Cardiac septum (tissue), 1 donor: ENCODE measurements around the gene RPS24. TPM values are rescaled to one million over a fixed set of nuclear protein-coding genes. Genes with fewer than 3 reads are reported as not detected.
A peak's percentile ranks its signal among the peaks of the same experiment; 100 is the strongest.

Source experiments
- DNase-seq: peaks from one replicate; pipeline ENCODE4 v3.0.0-alpha.2; 2020; ENCODE audit warnings: low spot score
- intact Hi-C: fragments of 100-400 bp; cut with DNase I; formaldehyde crosslinking; loops from one replicate; pipeline ENCODE4 v1.14.0; 2022
- total RNA-seq: library from RNA; stranded (reverse); fragmentation: NEBNext Ultra II Directional; extraction: Animal tissue kit (Norgen Biotek cat#: 25700); gene quantifications from one replicate; pipeline ENCODE4 v1.2.1, GENCODE V29; 2021
- donor health status: DM: no; HTN: no; CAD: no.

RPS24 gene
- total RNA-seq, 1 donor from 2014 or later: 694 TPM

GRCh38 chr10:78023741-78024140, 9.9 kb upstream of the RPS24 start:
- intact Hi-C loops: no loop called here
- no peak for DNase-seq

GRCh38 chr10:78025685-78026364, 7.8 kb upstream of the RPS24 start:
- no peak for DNase-seq
- intact Hi-C loops: no loop called here

- no peak for DNase-seq
- intact Hi-C loops: no loop called here
Measured at GRCh38 chr10:78028438-78029268, 5.0 kb upstream of the RPS24 start.

GRCh38 chr10:78029269-78030226, 4.1 kb upstream of the RPS24 start, which contains the start of gene POLR3A:
POLR3A (minus strand) TSS chr10:78029515; CDS start chr10:78029407, 108 bp downstream.
- peak; percentile 95 for DNase-seq
- intact Hi-C loops: loop anchor here (2.0 kb wide), 1 partner anchor 47 kb away; no protein-coding TSS in a partner anchor

- intact Hi-C loops: no loop called here
Measured at GRCh38 chr10:78033387-78033636, 351 bp upstream of the RPS24 start.

GRCh38 chr10:78035025-78035424, 1.4 kb downstream of the RPS24 start:
- DNase-seq: no peak
- intact Hi-C loops: no loop called here

More at GRCh38 chr10:78033387-78033636, 351 bp upstream of the RPS24 start:
- DNase-seq: no peak

- no peak for DNase-seq
- intact Hi-C loops: no loop called here
Measured at GRCh38 chr10:78035437-78035836, 1.8 kb downstream of the RPS24 start.

- intact Hi-C loops: no loop called here
- DNase-seq: no peak
Measured at GRCh38 chr10:78035933-78036583, 2.4 kb downstream of the RPS24 start.

GRCh38 chr10:78038105-78038504, 4.4 kb downstream of the RPS24 start:
- no peak for DNase-seq
- intact Hi-C loops: no loop called here

- intact Hi-C loops: no loop called here
- DNase-seq: no peak
Measured at GRCh38 chr10:78038791-78039547, 5.3 kb downstream of the RPS24 start.

- DNase-seq: no peak
- intact Hi-C loops: loop anchor here (10.0 kb wide), 1 partner anchor 365 kb away; no protein-coding TSS in a partner anchor
Measured at GRCh38 chr10:78039743-78040142, 6.1 kb downstream of the RPS24 start.

- DNase-seq: no peak
- intact Hi-C loops: loop anchor here (10.0 kb wide), 1 partner anchor 363 kb away; no protein-coding TSS in a partner anchor
Measured at GRCh38 chr10:78041170-78042057, 7.8 kb downstream of the RPS24 start.

- intact Hi-C loops: loop anchor here (10.0 kb wide), 1 partner anchor 363 kb away; no protein-coding TSS in a partner anchor
- no peak for DNase-seq
Measured at GRCh38 chr10:78042058-78042751, 8.5 kb downstream of the RPS24 start.

- intact Hi-C loops: loop anchor here (10.0 kb wide), 1 partner anchor 362 kb away; no protein-coding TSS in a partner anchor
Measured at GRCh38 chr10:78042752-78043104, 9.1 kb downstream of the RPS24 start.

GRCh38 chr10:78044179-78044578, 10.5 kb downstream of the RPS24 start:
- intact Hi-C loops: loop anchor here (10.0 kb wide), 1 partner anchor 361 kb away; no protein-coding TSS in a partner anchor
- no peak for DNase-seq

More at GRCh38 chr10:78042752-78043104, 9.1 kb downstream of the RPS24 start:
- no peak for DNase-seq

- no peak for DNase-seq
- intact Hi-C loops: loop anchor here (5.0 to 10.0 kb wide), 3 partner anchors 360 to 1023 kb away; partner anchors contain the start of gene ZMIZ1
Measured at GRCh38 chr10:78044699-78045098, 11.0 kb downstream of the RPS24 start.

GRCh38 chr10:78045237-78045636, 11.6 kb downstream of the RPS24 start:
- intact Hi-C loops: loop anchor here (5.0 to 10.0 kb wide), 3 partner anchors 360 to 1022 kb away; partner anchors contain the start of gene ZMIZ1
- no peak for DNase-seq
